PC-3 (cell line): ENCODE data around the gene CD177. TPM values are rescaled to one million over a fixed set of nuclear protein-coding genes. Genes with fewer than 3 reads are reported as not detected.

Experiments
- ATAC-seq: fragments of 200-7000 bp; cut with Tn5 transposase; 2 replicates; pipeline ENCODE4 v1.9.1; 2020; ENCODE audit warnings: mild to moderate bottlenecking, moderate library complexity
- BruUV-seq: library from RNA; stranded (reverse); fragments of 400-500 nt; replicated peaks from 2 replicates; lab custom pipeline; 2021; lab: Mats Ljungman, UMichigan
- CTCF ChIA-PET: fragments of 300-600 bp; sonication (Branson Sonifier 250); formaldehyde crosslinking; loops from one replicate; lab custom pipeline; 2022; ENCODE audit warnings: antibody characterized with exemption; lab: Charles Lee
- POLR2A ChIA-PET: fragments of 300-600 bp; sonication (Branson Sonifier 250); formaldehyde crosslinking; loops from one replicate; lab custom pipeline; 2022; ENCODE audit warnings: antibody characterized with exemption; ENCODE audit not compliant: unreplicated experiment; lab: Charles Lee
- DNase-seq: peaks from one replicate; pipeline ENCODE4 v3.0.0-alpha.2; 2015
- H2AFZ ChIP-seq: fragments of 300-600 bp; sonication (generic); 2 replicates; pipeline ENCODE4 v1.6.0; 2016; ENCODE audit warnings: antibody characterized with exemption, low read length
- H3F3A ChIP-seq: fragments of 300-600 bp; sonication (generic); one replicate; pipeline ENCODE4 v1.6.0; 2017; ENCODE audit warnings: antibody characterized with exemption, low read length, control low read depth, mild to moderate bottlenecking; ENCODE audit not compliant: unreplicated experiment
- H3K27ac ChIP-seq: fragments of 300-600 bp; sonication (generic); 2 replicates; pipeline ENCODE4 v1.5.1; 2016; ENCODE audit warnings: mild to moderate bottlenecking, low read length
- H3K27me3 ChIP-seq: fragments of 300-600 bp; sonication (generic); 2 replicates; pipeline ENCODE4 v1.6.1; 2016; ENCODE audit warnings: low read length, mixed read lengths
- H3K36me3 ChIP-seq: fragments of 300-600 bp; sonication (generic); 2 replicates; pipeline ENCODE4 v1.6.1; 2016; ENCODE audit warnings: low read depth, mixed run types, low read length, mixed read lengths
- H3K4me1 ChIP-seq: fragments of 300-600 bp; sonication (generic); 2 replicates; pipeline ENCODE4 v1.5.1; 2016; ENCODE audit warnings: low read length; ENCODE audit not compliant: insufficient read depth
- H3K4me2 ChIP-seq: fragments of 300-600 bp; sonication (generic); 2 replicates; pipeline ENCODE4 v1.6.0; 2016; ENCODE audit warnings: low read length
- H3K4me3 ChIP-seq: fragments of 300-600 bp; sonication (generic); 2 replicates; pipeline ENCODE4 v1.5.1; 2016; ENCODE audit warnings: mild to moderate bottlenecking, low read length, mixed read lengths
- H3K79me2 ChIP-seq: fragments of 300-600 bp; sonication (generic); 2 replicates; pipeline ENCODE4 v1.6.1; 2017; ENCODE audit warnings: low read length, mixed read lengths
- H3K9ac ChIP-seq: fragments of 300-600 bp; sonication (generic); 2 replicates; pipeline ENCODE4 v1.6.0; 2016; ENCODE audit warnings: mild to moderate bottlenecking, low read length
- H3K9me2 ChIP-seq: fragments of 300-600 bp; sonication (generic); replicated peaks from 2 replicates; pipeline ENCODE4 v1.6.1; 2016; ENCODE audit warnings: mixed run types, low read length, mixed read lengths
- H3K9me3 ChIP-seq: fragments of 300-600 bp; sonication (generic); 2 replicates; pipeline ENCODE4 v1.6.1; 2016; ENCODE audit warnings: low read length, mixed read lengths
- H4K20me1 ChIP-seq: fragments of 300-600 bp; sonication (generic); 2 replicates; pipeline ENCODE4 v1.6.1; 2016; ENCODE audit warnings: low read length, mixed read lengths
- CTCF ChIP-seq: fragments of 300-600 bp; sonication (generic); conservative IDR thresholded peaks from 2 replicates; pipeline ENCODE4 v1.5.1; 2017; ENCODE audit warnings: antibody characterized with exemption, low read depth, mild to moderate bottlenecking, low read length
- EZH2 ChIP-seq: fragments of 300-600 bp; sonication (generic); IDR thresholded peaks from one replicate; pipeline ENCODE4 v1.6.1; 2017; ENCODE audit warnings: antibody characterized with exemption, mild to moderate bottlenecking, low read length; ENCODE audit not compliant: unreplicated experiment
- EZH2phosphoT487 ChIP-seq: fragments of 300-600 bp; sonication (generic); IDR thresholded peaks from 2 replicates; pipeline ENCODE4 v1.6.1; 2018; ENCODE audit warnings: mild to moderate bottlenecking, antibody characterized with exemption, low read length, borderline replicate concordance
- intact Hi-C: fragments of 100-400 bp; cut with micrococcal nuclease; formaldehyde crosslinking; loops from 2 replicates; pipeline ENCODE4 v1.9.0; 2023
- total RNA-seq: library from RNA; depleted of rRNA; stranded (reverse); fragments of >200 nt; gene quantifications from 2 replicates; pipeline ENCODE4 v1.2.3, GENCODE V29; 2014

The CD177 gene
- total RNA-seq, 1 experiment from 2014 or later, result 0.55 TPM

DNA sequence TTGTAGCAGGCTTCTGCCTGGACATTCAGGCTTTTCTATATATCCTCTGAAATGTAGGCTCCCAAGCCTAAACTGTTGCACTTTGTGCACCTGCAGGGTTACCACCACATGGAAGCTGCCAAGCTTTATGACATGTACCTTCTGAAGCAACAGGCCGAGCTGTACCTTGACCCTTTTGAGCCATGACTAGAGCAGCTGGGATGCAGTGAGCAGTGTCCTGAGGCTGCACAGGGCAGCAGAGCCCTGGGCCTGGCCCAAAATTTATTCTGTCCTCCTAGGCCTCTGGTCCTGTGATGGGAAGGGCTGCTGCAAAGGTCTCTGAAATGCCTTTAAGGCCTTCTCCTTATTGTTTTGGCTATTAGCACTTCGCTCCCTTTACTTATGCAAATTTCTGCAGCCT, 23.5 kb upstream of the CD177 start:
- Histone ChIP-seq H3K4me2 (no peak overlapping the region), H3K9me3 (no peaks in the 10 kb centered on the region), H3K4me3 (no peak overlapping the region), H3K9ac (no peak overlapping the region), H3K9me2 (no peaks in the 10 kb centered on the region), H3K79me2 (no peaks in the 10 kb centered on the region), H3F3A (no peaks in the 10 kb centered on the region), H3K4me1 (no peaks in the 10 kb centered on the region), H4K20me1 (no peaks in the 10 kb centered on the region), H2AFZ (no peak overlapping the region), H3K36me3 (no peaks in the 10 kb centered on the region), H3K27me3 (no peaks in the 10 kb centered on the region), H3K27ac (no peak overlapping the region)
- no peak for TF ChIP-seq EZH2phosphoT487
- TF ChIP-seq CTCF, result no peak
- TF ChIP-seq EZH2, result no peak
- intact Hi-C loops, result no loop called here
- BruUV-seq, result no TSS peak
- DNase-seq, result no peak
- POLR2A ChIA-PET, result no interaction called here
- CTCF ChIA-PET, result no interaction called here
- no peak for ATAC-seq

DNA sequence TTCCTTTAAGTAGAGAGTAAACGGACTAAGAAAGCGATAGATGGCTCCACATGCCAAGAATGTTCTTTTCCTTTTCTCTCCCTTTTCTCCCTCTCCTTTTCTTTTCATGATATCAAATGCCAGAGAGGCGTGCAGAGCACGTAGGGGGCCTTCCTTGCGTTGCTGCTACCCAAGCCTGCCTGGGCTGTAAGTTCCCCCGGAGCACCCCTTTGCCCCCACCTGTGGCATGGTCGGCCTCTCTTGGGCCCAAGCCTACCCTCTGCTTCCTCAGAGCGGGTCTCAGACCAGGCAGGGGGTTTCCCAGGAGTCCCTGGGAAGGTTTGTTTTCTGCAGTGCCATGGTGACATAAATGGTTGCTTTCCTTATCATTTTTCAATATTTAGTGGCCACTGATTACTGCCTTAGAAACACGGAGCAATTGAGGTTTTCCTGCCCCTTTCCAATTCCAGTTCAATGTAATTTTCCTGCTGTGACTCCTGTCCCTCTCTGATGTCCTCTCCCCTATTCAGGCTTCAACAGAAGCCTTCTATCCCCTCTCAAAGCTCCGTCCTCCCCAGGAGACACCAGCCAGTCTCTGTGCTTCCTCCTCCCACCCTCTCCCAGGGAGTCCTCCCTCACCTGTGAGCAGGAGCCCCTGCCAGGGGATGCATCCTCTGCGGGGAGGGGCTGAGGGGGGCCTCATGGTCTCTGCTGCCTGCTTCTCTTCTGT, 22.6 kb upstream of the CD177 start:
- Histone ChIP-seq H3K36me3 (no peaks in the 10 kb centered on the region), H3K4me1 (no peaks in the 10 kb centered on the region), H3K4me3 (no peak overlapping the region), H3K9ac (no peak overlapping the region), H3K27me3 (no peaks in the 10 kb centered on the region), H3F3A (no peaks in the 10 kb centered on the region), H3K4me2 (no peak overlapping the region), H3K79me2 (no peaks in the 10 kb centered on the region), H3K9me3 (no peaks in the 10 kb centered on the region), H3K27ac (no peak overlapping the region), H4K20me1 (no peaks in the 10 kb centered on the region), H3K9me2 (no peaks in the 10 kb centered on the region), H2AFZ (no peak overlapping the region)
- no peak for TF ChIP-seq EZH2phosphoT487
- TF ChIP-seq EZH2, result no peak
- TF ChIP-seq CTCF, result no peak
- ChIA-PET CTCF (no interaction called here), POLR2A (no interaction called here)
- DNase-seq (no peak), ATAC-seq (no peak)
- intact Hi-C loops, result no loop called here
- BruUV-seq, result no TSS peak

- Histone ChIP-seq H3K79me2 (no peaks in the 10 kb centered on the region), H3K36me3 (no peaks in the 10 kb centered on the region), H3K27ac (no peak overlapping the region), H3K9ac (no peak overlapping the region), H3K4me1 (no peaks in the 10 kb centered on the region), H2AFZ (no peak overlapping the region), H3K4me3 (no peak overlapping the region), H3K9me2 (no peaks in the 10 kb centered on the region), H3K9me3 (no peaks in the 10 kb centered on the region), H3K4me2 (no peak overlapping the region), H3K27me3 (no peaks in the 10 kb centered on the region), H4K20me1 (no peaks in the 10 kb centered on the region), H3F3A (no peaks in the 10 kb centered on the region)
- ChIA-PET CTCF (no interaction called here), POLR2A (no interaction called here)
- no peak for TF ChIP-seq EZH2
- no peak for TF ChIP-seq EZH2phosphoT487
- TF ChIP-seq CTCF, result no peak
- DNase-seq (no peak), ATAC-seq (no peak)
- BruUV-seq, result no TSS peak
- intact Hi-C loops, result no loop called here
Measured at GRCh38 chr19:43331435-43332010, 22.0 kb upstream of the CD177 start.
